IMR-90 (cell line): ENCODE results near the gene AKAP8L.

ENCODE experiments used
- CTCF ChIP-seq: conservative IDR thresholded peaks from 2 replicates; pipeline ENCODE4 v1.5.1; 2012; ENCODE audit warnings: mild to moderate bottlenecking, low read depth, low read length, improper control_type of control experiment
- ELK1 ChIP-seq: fragments of 150-350 bp; IDR thresholded peaks from 2 replicates; pipeline ENCODE4 v1.6.1; 2016; ENCODE audit warnings: low read depth, mild to moderate bottlenecking, low read length, moderate library complexity, borderline replicate concordance
- FOS ChIP-seq: fragments of 150-350 bp; IDR thresholded peaks from 2 replicates; pipeline ENCODE4 v1.6.1; 2016; ENCODE audit warnings: low read depth, low read length
- MXI1 ChIP-seq: IDR thresholded peaks from 2 replicates; pipeline ENCODE4 v1.6.1; 2012; ENCODE audit warnings: low read depth, mild to moderate bottlenecking, low read length, moderate library complexity, borderline replicate concordance
- POLR2A ChIP-seq: IDR thresholded peaks from 2 replicates; pipeline ENCODE4 v1.6.1; 2012; ENCODE audit warnings: mild to moderate bottlenecking, low read depth, low read length
- RAD21 ChIP-seq: IDR thresholded peaks from 2 replicates; pipeline ENCODE4 v1.6.1; 2012; ENCODE audit warnings: low read length, improper control_type of control experiment
- RCOR1 ChIP-seq: IDR thresholded peaks from 2 replicates; pipeline ENCODE4 v1.6.1; 2012; ENCODE audit warnings: mild to moderate bottlenecking, low read length, improper control_type of control experiment; ENCODE audit not compliant: insufficient replicate concordance
- RFX5 ChIP-seq: IDR thresholded peaks from 2 replicates; pipeline ENCODE4 v1.8.0; 2012; ENCODE audit warnings: low read depth, mild to moderate bottlenecking, low read length, moderate library complexity
- USF2 ChIP-seq: fragments of 150-350 bp; IDR thresholded peaks from 2 replicates; pipeline ENCODE4 v1.6.1; 2017; ENCODE audit warnings: mild to moderate bottlenecking, antibody characterized with exemption, low read length, low read depth

DNA sequence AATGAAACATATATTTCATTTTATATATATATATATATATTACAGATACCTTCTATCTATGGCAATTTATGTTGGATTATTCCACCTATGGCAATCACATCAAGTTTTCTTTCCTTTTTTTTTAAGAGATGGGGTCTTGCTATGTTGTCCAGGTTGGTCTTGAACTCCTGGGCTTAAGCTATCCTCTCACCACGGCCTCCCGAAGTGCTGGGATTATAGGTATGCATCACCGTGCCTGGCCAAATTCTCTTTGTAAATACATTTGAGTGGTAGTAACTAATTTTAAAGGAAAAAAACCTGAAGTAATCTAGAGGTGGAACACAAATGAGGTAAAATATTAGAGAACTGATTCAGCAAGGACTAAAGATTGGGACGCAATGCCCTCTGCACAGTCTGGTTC is 64.9 kb downstream of the AKAP8L start:
- TF ChIP-seq RFX5 (no peak), CTCF (no peak), POLR2A (no peak), MXI1 (no peak), RCOR1 (no peak), RAD21 (no peak), FOS (no peak), USF2 (no peak), ELK1 (no peak)
